GM23338 (cell line): Measurements from ENCODE around the gene RPS6KA5. TPM values are rescaled to one million over a fixed set of nuclear protein-coding genes. Genes with fewer than 3 reads are reported as not detected.

ENCODE experiments used
- ATAC-seq: fragments of 200-7000 bp; cut with Tn5 transposase; 3 replicates; pipeline ENCODE4 v1.9.1; 2020
- DNase-seq: peaks from one replicate; pipeline ENCODE4 v3.0.0-alpha.2; 2015; ENCODE audit warnings: low spot score
- H2AFZ ChIP-seq: fragments of 200-600 bp; sonication (generic); 2 replicates; pipeline ENCODE4 v1.8.0; 2016; ENCODE audit warnings: antibody characterized with exemption, mild to moderate bottlenecking, moderate library complexity
- H3F3A ChIP-seq: fragments of 200-600 bp; sonication (generic); replicated peaks from 2 replicates; pipeline ENCODE4 v1.8.0; 2017; ENCODE audit warnings: antibody characterized with exemption, mixed run types, low read depth
- H3K27ac ChIP-seq: fragments of 200-600 bp; sonication (generic); 2 replicates; pipeline ENCODE4 v1.6.1; 2016; ENCODE audit warnings: low read depth
- H3K27me3 ChIP-seq: fragments of 200-600 bp; sonication (generic); 2 replicates; pipeline ENCODE4 v1.8.0; 2016; ENCODE audit warnings: mild to moderate bottlenecking, mixed run types, moderate library complexity; ENCODE audit not compliant: insufficient read depth
- H3K36me3 ChIP-seq: fragments of 200-600 bp; sonication (generic); 2 replicates; pipeline ENCODE4 v1.8.0; 2016; ENCODE audit warnings: mild to moderate bottlenecking; ENCODE audit not compliant: insufficient read depth
- H3K4me1 ChIP-seq: fragments of 200-600 bp; sonication (generic); 2 replicates; pipeline ENCODE4 v1.8.0; 2016; ENCODE audit warnings: mild to moderate bottlenecking, moderate library complexity; ENCODE audit not compliant: insufficient read depth
- H3K4me2 ChIP-seq: fragments of 200-600 bp; sonication (generic); 2 replicates; pipeline ENCODE4 v1.7.1; 2017; ENCODE audit warnings: mixed run types
- H3K4me3 ChIP-seq: fragments of 200-600 bp; sonication (generic); 2 replicates; pipeline ENCODE4 v1.6.1; 2016; ENCODE audit warnings: mixed run types
- H3K79me2 ChIP-seq: fragments of 200-600 bp; sonication (generic); replicated peaks from 2 replicates; pipeline ENCODE4 v1.8.0; 2017; ENCODE audit warnings: mild to moderate bottlenecking; ENCODE audit not compliant: insufficient read depth
- H3K9me2 ChIP-seq: fragments of 200-600 bp; sonication (generic); 2 replicates; pipeline ENCODE4 v1.8.0; 2017; ENCODE audit not compliant: insufficient read depth
- H4K20me1 ChIP-seq: fragments of 200-600 bp; sonication (generic); replicated peaks from 2 replicates; pipeline ENCODE4 v1.8.0; 2017; ENCODE audit warnings: mild to moderate bottlenecking; ENCODE audit not compliant: insufficient read depth
- H3K27ac Mint-ChIP-seq: 2 replicates; pipeline ENCODE4 v1.8.0; 2020; ENCODE audit warnings: inconsistent platforms, mild to moderate bottlenecking, moderate library complexity, mixed read lengths
- H3K27me3 Mint-ChIP-seq: 3 replicates; pipeline ENCODE4 v1.8.0; 2022; ENCODE audit warnings: low read depth, mild to moderate bottlenecking, moderate library complexity, mixed read lengths, inconsistent platforms; ENCODE audit not compliant: insufficient read depth, poor library complexity
- H3K36me3 Mint-ChIP-seq: 3 replicates; pipeline ENCODE4 v1.8.0; 2021; ENCODE audit warnings: low read depth, mild to moderate bottlenecking, inconsistent platforms, moderate library complexity, mixed read lengths
- H3K4me1 Mint-ChIP-seq: 3 replicates; pipeline ENCODE4 v1.8.0; 2020; ENCODE audit warnings: mild to moderate bottlenecking, inconsistent platforms, mixed read lengths
- H3K4me3 Mint-ChIP-seq: 3 replicates; pipeline ENCODE4 v1.8.0; 2021; ENCODE audit warnings: moderate library complexity, mild to moderate bottlenecking, inconsistent platforms, mixed read lengths
- H3K9me3 Mint-ChIP-seq: 3 replicates; pipeline ENCODE4 v1.8.0; 2020; ENCODE audit warnings: moderate library complexity, mild to moderate bottlenecking, inconsistent platforms, mixed read lengths
- CREB1 ChIP-seq: fragments of 250-450 bp; sonication (Bioruptor Pico); IDR thresholded peaks from 2 replicates; pipeline ENCODE4 v1.5.0; 2020; ENCODE audit warnings: low read depth, mild to moderate bottlenecking, moderate library complexity
- CTCF ChIP-seq, 2 experiments: fragments of 200-600 bp in 1 of 2; sonication (generic) in 1 of 2; conservative IDR thresholded peaks; 2 replicates each; pipeline versions ENCODE4 v1.5.1 to v1.6.1; 2016 to 2017; ENCODE audit warnings: antibody characterized with exemption in 2 of 2, low read depth in 2 of 2, mild to moderate bottlenecking in 2 of 2, moderate library complexity in 1 of 2
- ETS1 ChIP-seq: IDR thresholded peaks from 2 replicates; pipeline ENCODE4 v1.6.1; 2016; ENCODE audit warnings: antibody characterized with exemption
- EZH2 ChIP-seq: fragments of 200-600 bp; sonication (generic); IDR thresholded peaks from one replicate; pipeline ENCODE4 v1.8.0; 2017; ENCODE audit warnings: antibody characterized with exemption, mild to moderate bottlenecking, low read depth; ENCODE audit not compliant: unreplicated experiment
- EZH2phosphoT487 ChIP-seq: fragments of 200-600 bp; sonication (generic); IDR thresholded peaks from one replicate; pipeline ENCODE4 v1.8.1; 2018; ENCODE audit warnings: antibody characterized with exemption; ENCODE audit not compliant: unreplicated experiment
- JUNB ChIP-seq: IDR thresholded peaks from one replicate; pipeline ENCODE4 v1.6.1; 2016; ENCODE audit warnings: antibody characterized with exemption; ENCODE audit not compliant: unreplicated experiment
- NANOG ChIP-seq: IDR thresholded peaks from 2 replicates; pipeline ENCODE4 v1.6.1; 2016; ENCODE audit warnings: antibody characterized with exemption, borderline replicate concordance
- POLR2AphosphoS5 ChIP-seq: IDR thresholded peaks from 2 replicates; pipeline ENCODE4 v1.6.1; 2016; ENCODE audit warnings: antibody characterized with exemption, low read depth
- REST ChIP-seq: IDR thresholded peaks from one replicate; pipeline ENCODE4 v1.6.1; 2018; ENCODE audit warnings: antibody characterized with exemption; ENCODE audit not compliant: unreplicated experiment
- STAT1 ChIP-seq: IDR thresholded peaks from one replicate; pipeline ENCODE4 v1.6.1; 2016; ENCODE audit warnings: antibody characterized with exemption; ENCODE audit not compliant: unreplicated experiment
- ZNF114 ChIP-seq: fragments of 250-450 bp; sonication (Bioruptor Pico); IDR thresholded peaks from 2 replicates; pipeline ENCODE4 v1.5.0; 2020; ENCODE audit warnings: mild to moderate bottlenecking, moderate library complexity
- ZNF331 ChIP-seq: fragments of 250-450 bp; sonication (Bioruptor Pico); IDR thresholded peaks from 2 replicates; pipeline ENCODE4 v1.5.0; 2020; ENCODE audit warnings: low read depth, mild to moderate bottlenecking, moderate library complexity
- ZNF462 ChIP-seq: fragments of 250-450 bp; sonication (Bioruptor Pico); IDR thresholded peaks from 2 replicates; pipeline ENCODE4 v1.5.0; 2020; ENCODE audit warnings: mild to moderate bottlenecking, moderate library complexity
- polyA plus RNA-seq: library from polyadenylated mRNA; unstranded; fragments of >200 nt; fragmentation: Nextera tagmentation; extraction: Ambion mirVana; gene quantifications from 2 replicates; pipeline ENCODE4 v1.2.1, GENCODE V29; 2016
- total RNA-seq: library from RNA; depleted of rRNA; stranded (reverse); fragments of >200 nt; shearing (Covaris generic); gene quantifications from 2 replicates; pipeline ENCODE4 v1.2.3, GENCODE V29; 2014

Gene RPS6KA5
- total and polyA plus RNA-seq, 2 experiments from 2014 or later = 2.1 to 2.4 TPM

GRCh38 chr14:91080071-91080470 is 19.6 kb upstream of the RPS6KA5 start:
- H3K27me3 ChIP-seq = no peaks in the 10 kb centered on the region
- no peak overlapping the region for H2AFZ ChIP-seq
- H3K36me3 ChIP-seq = no peaks in the 10 kb centered on the region
- Mint-ChIP-seq H3K36me3 (no peaks in the 10 kb centered on the region), H3K27ac (no peak overlapping the region), H3K4me1 (peaks cover 4% of the 10 kb centered on the region), H3K4me3 (no peak overlapping the region), H3K27me3 (peaks cover 2% of the 10 kb centered on the region), H3K9me3 (no peaks in the 10 kb centered on the region; the same call in 1 of the 3 replicates)
- H3K4me3 ChIP-seq = no peak overlapping the region
- no peaks in the 10 kb centered on the region for H4K20me1 ChIP-seq
- DNase-seq (no peak), ATAC-seq (no peak)
- no peaks in the 10 kb centered on the region for H3K79me2 ChIP-seq
- H3K4me1 ChIP-seq = no peaks in the 10 kb centered on the region
- no peaks in the 10 kb centered on the region for H3K9me2 ChIP-seq
- no peak overlapping the region for H3K4me2 ChIP-seq
- no peak overlapping the region for H3K27ac ChIP-seq
- TF ChIP-seq EZH2phosphoT487 (no peak), ZNF114 (no peak), STAT1 (no peak), ZNF331 (CRISPR knock-in tag) (no peak), ZNF462 (CRISPR knock-in tag) (no peak), JUNB (no peak), CREB1 (CRISPR knock-in tag) (no peak), REST (no peak), POLR2AphosphoS5 (no peak), ETS1 (no peak), NANOG (no peak), CTCF (conservative IDR thresholded peaks at IDR 0.05; ENCODE audit: low read depth in 2 of 2) (no peak), EZH2 (no peak)
- no peaks in the 10 kb centered on the region for H3F3A ChIP-seq
